ES-I3 (cell line): ENCODE measurements around the gene SEC31B.

Source experiments
- H3K36me3 ChIP-seq: 2 replicates; pipeline ENCODE4 v1.6.1; 2013; ENCODE audit warnings: mild to moderate bottlenecking, low read length, control low read depth, moderate library complexity; ENCODE audit not compliant: insufficient read depth
- H3K4me1 ChIP-seq: 2 replicates; pipeline ENCODE4 v1.6.1; 2013; ENCODE audit warnings: mild to moderate bottlenecking, control low read depth, low read length; ENCODE audit not compliant: insufficient read depth
- H3K9ac ChIP-seq: 2 replicates; pipeline ENCODE4 v1.6.1; 2013; ENCODE audit warnings: low read depth, mild to moderate bottlenecking, low read length, moderate library complexity
- H3K9me3 ChIP-seq: 2 replicates; pipeline ENCODE4 v1.6.1; 2013; ENCODE audit warnings: mild to moderate bottlenecking, low read length, moderate library complexity; ENCODE audit not compliant: control insufficient read depth, insufficient read depth

The SEC31B gene

DNA sequence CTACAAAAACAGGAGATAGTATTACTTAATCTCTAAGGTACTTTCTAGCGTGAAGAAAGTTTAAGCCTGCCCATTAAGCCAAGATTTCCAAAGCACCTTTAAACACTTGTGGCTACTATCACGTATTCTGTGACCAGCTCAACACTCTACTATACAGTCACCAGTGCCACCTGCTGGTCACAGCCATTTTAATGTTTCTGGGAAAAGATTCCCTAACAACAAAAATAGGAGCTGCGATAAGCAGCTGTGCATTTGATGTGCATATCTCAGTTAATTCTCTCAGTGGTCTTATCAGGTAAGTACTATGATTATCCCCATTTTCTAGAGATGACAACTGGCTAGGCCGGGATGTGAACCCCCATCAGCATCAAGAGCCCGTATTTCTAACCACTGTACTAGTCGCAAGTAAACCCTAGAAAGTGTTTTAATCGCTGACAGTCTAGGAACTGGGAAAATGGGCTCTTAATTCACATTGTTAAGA, 860 bp downstream of the SEC31B start:
- Histone ChIP-seq H3K4me1 (no peaks in the 10 kb centered on the region), H3K9ac (peak overlapping the region; percentile 58; the same call in 1 of the 2 replicates), H3K36me3 (no peaks in the 10 kb centered on the region), H3K9me3 (no peaks in the 10 kb centered on the region)

DNA sequence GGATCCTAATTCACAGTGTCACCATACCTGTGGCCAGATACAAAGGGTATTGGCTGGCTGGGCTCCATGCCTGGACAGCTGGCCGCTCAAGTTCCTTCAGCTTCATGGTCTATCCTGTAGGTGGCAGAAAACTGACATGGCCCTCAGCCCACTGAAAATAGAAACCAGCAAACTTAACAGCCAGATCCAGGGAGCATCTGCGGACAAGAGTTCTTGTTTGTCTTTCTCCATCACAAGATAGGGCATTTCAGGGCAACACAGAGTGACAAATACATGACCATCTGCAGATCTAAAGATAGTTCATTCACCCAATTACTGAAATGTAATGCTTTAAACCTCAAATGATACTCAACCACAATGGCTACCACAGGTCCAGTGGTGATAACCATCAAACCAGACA, 2.8 kb downstream of the SEC31B start:
- Histone ChIP-seq H3K36me3 (no peaks in the 10 kb centered on the region), H3K9me3 (no peaks in the 10 kb centered on the region), H3K4me1 (no peaks in the 10 kb centered on the region), H3K9ac (no peak overlapping the region)

- no peaks in the 10 kb centered on the region for H3K9me3 ChIP-seq
- H3K36me3 ChIP-seq = no peaks in the 10 kb centered on the region
- no peaks in the 10 kb centered on the region for H3K4me1 ChIP-seq
- no peak overlapping the region for H3K9ac ChIP-seq
Observed at GRCh38 chr10:100515612-100516011, 4.0 kb downstream of the SEC31B start.

DNA sequence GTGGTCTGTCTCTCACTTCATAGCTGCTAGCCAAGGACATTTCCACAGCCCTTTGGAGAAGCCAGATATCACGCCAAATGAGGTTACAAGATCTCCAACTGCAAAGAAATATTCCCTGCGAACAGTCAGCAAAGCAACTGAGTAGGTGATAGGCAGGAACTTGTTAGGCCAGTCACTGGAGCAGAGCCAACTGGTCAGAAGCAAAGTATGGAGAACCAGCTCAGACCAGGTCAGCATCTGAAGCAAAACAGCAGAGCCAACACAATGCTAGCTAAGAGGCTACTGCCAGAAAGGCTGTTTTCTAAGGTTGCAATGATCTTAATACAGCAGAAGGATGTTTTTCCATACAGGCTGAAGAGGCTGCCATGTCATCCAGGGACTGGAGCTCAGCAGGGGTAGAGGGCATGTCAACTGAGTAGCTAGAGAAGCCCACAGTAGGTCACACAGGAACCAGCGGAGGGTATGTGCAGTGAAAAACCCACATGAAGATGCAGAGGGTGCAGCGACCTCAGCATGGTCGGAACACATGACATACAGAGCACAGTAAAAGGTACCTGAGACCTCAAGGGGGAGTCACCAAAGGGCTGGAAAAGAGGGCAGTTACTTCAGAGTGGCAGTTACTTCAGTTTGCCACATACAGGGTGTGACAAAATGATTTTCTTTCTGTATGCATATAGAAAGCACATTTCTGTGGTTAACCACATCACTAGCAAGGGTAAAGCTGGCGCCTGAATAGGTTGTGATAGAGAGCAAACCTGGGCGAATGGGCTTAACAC, 8.9 kb downstream of the SEC31B start:
- H3K9ac ChIP-seq = no peak overlapping the region
- H3K36me3 ChIP-seq = no peaks in the 10 kb centered on the region
- no peaks in the 10 kb centered on the region for H3K9me3 ChIP-seq
- H3K4me1 ChIP-seq = no peaks in the 10 kb centered on the region

- H3K36me3 ChIP-seq = no peaks in the 10 kb centered on the region
- no peaks in the 10 kb centered on the region for H3K9me3 ChIP-seq
- H3K4me1 ChIP-seq = no peaks in the 10 kb centered on the region
- no peak overlapping the region for H3K9ac ChIP-seq
Observed at GRCh38 chr10:100509241-100509840, 10.3 kb downstream of the SEC31B start.

DNA sequence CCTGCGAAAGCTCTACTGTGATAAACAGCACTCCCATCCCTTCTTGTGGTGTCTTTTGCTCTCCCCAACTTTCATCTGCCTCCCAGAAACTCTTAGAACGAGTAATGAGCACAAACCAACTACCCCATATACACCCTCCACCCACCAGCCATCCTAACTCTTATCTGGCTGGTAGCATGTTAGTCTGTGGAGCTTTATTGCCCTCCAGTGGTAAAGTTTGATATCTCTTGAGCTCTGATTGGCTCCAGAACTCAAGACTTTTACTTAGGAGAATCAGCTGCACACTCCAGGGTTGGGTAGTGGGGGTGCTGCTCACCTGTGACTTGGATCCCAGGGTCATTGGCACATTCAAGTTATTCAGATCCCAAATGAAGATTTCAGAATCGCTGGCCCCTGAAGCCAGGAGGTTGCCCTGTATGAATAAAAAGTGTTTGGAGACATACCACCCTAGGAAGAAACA, 10.9 kb downstream of the SEC31B start:
- Histone ChIP-seq H3K36me3 (no peaks in the 10 kb centered on the region), H3K9me3 (no peaks in the 10 kb centered on the region), H3K9ac (no peak overlapping the region), H3K4me1 (no peaks in the 10 kb centered on the region)

DNA sequence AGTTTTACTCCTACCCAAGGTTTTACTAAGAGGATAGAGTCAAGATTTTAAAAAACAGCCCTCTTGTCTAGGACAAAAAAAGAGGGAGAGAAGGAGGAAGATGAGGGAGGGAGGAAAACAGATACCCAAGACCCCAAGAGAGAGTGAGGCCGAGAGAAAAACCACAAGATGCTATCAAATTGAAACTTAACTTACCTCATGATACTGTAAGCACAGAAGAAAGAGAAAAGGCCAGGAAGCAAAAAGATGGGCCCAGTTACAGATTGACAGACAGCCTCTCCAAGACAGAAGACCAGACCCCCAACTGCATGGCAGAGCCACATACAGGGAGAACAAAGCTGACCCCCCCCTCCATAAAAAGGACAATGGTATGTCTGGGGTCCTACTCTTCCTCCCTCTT, 11.4 kb downstream of the SEC31B start:
- H3K4me1 ChIP-seq = no peaks in the 10 kb centered on the region
- H3K9me3 ChIP-seq = no peaks in the 10 kb centered on the region
- no peaks in the 10 kb centered on the region for H3K36me3 ChIP-seq
- H3K9ac ChIP-seq = no peak overlapping the region

DNA sequence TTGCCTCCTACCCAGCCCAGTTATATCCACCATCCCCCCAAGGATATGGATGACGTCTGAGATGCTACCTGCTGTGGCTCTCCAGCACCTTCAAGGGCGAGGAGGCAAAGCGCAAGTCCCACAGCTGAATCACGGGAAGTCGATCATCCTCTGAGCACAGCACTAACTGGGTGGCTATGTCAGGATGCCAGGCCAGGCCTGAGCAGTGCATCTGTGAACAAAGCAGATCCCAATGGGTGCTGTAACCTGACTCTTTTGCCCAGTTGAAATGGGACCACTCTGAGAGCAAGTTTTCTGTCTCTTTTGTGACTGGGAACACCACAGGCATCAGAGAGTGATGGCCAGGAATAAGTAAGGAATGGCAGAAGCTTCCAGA, 12.3 kb downstream of the SEC31B start:
- H3K9me3 ChIP-seq = no peaks in the 10 kb centered on the region
- H3K4me1 ChIP-seq = no peaks in the 10 kb centered on the region
- no peaks in the 10 kb centered on the region for H3K36me3 ChIP-seq
- H3K9ac ChIP-seq = no peak overlapping the region

DNA sequence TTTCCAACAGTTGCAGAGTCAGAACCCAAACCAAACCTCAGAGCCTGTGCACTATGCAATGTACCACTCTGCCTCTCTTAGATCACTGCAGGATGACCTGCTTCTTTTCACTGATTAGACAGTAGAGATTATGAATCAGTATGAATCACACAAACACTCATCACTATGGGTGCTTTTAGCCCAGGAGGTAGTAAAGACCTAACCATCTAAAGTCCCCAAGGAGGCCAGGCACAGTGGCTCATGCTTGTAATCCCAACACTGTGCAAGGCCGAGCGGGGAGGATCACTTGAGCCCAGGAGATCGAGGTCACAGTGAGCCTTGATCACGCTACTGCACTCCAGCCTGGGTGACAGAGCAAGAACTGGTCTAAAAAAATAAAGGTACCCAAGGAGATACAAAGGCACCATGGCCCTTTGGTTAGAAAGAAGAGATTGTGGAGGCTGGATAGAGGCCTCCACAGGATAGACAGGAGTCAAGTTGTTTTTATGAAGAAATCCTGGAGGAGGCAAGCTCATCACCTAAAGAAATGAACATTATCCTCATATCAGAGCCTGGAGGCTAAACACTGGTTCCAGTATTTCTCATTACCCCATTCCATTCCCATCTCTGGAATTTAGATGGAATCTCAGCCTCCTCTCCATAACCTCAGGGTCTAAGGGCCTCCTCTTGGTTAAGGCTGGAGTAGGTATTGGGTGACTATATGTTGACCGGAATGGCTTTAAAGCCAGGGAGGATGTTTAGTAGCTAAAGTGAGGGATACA, 12.9 kb downstream of the SEC31B start:
- Histone ChIP-seq H3K36me3 (no peaks in the 10 kb centered on the region), H3K4me1 (no peaks in the 10 kb centered on the region), H3K9ac (no peak overlapping the region), H3K9me3 (no peaks in the 10 kb centered on the region)

DNA sequence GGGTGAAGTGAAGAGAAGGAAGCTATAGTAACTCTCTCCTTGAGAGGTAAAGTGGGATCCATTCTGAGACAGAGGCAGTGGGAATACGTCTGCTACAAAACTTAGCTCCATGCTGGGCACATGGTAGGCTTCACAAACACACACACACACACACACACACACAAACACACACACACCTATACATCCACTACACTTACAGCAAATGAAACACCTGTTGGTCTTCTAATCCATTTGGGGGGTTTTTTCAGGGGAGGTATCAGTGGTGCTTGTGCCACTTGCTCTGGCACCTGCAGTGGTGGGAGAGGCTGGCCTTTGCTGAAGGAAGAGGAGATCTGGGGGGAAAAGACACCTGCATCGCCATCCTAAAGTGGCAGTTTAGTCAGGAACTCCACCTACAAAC, 14.5 kb downstream of the SEC31B start:
- Histone ChIP-seq H3K4me1 (no peaks in the 10 kb centered on the region), H3K9ac (no peak overlapping the region), H3K9me3 (no peaks in the 10 kb centered on the region), H3K36me3 (no peaks in the 10 kb centered on the region)

- Histone ChIP-seq H3K9me3 (no peaks in the 10 kb centered on the region), H3K9ac (no peak overlapping the region), H3K36me3 (no peaks in the 10 kb centered on the region), H3K4me1 (no peaks in the 10 kb centered on the region)
Observed at GRCh38 chr10:100504096-100504495, 15.6 kb downstream of the SEC31B start.

GRCh38 chr10:100502926-100503494, 16.7 kb downstream of the SEC31B start:
- Histone ChIP-seq H3K4me1 (no peaks in the 10 kb centered on the region), H3K9me3 (no peaks in the 10 kb centered on the region), H3K9ac (no peak overlapping the region), H3K36me3 (no peaks in the 10 kb centered on the region)

GRCh38 chr10:100501423-100501822, 18.2 kb downstream of the SEC31B start:
- no peaks in the 10 kb centered on the region for H3K9me3 ChIP-seq
- no peak overlapping the region for H3K9ac ChIP-seq
- no peaks in the 10 kb centered on the region for H3K4me1 ChIP-seq
- H3K36me3 ChIP-seq = no peaks in the 10 kb centered on the region; the same call in 1 of the 2 replicates

DNA sequence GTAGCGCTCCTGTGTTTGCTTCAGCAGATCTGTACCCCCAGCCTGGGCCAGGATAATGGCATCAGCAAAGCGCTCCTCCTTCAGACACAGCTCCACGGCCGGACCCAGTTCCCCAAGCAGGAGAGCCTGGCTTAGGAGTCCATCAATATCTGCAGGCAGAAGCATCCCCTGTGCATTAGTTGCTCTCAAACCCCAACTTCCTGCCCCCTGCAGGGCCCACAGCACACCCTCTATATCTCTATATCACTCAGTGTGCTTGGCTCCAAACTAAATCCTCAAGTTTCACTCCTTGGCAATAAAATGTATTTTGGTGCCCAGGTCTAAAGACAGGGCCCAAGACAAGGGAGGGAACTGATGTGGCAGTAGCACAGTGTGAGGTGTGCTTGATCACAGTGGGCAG, 21.6 kb downstream of the SEC31B start:
- Histone ChIP-seq H3K9ac (no peak overlapping the region), H3K4me1 (no peaks in the 10 kb centered on the region), H3K9me3 (no peaks in the 10 kb centered on the region), H3K36me3 (no peaks in the 10 kb centered on the region; the same call in 1 of the 2 replicates)
